Measurements from ENCODE around the gene INPP5D.
"Not testable (repeated sequence)": the region's sequence is repeated elsewhere in the genome, so short reads cannot be mapped to it uniquely, and the experiment has no call there.

INPP5D gene

GRCh38 chr2:233059797-233060500, at the start of gene INPP5D:
TSS of gene INPP5D (plus strand) at chr2:233060342. CDS start at chr2:233060479, 137 bp downstream.
- DNase-seq (ENCODE audit: low spot score): no peak

GRCh38 chr2:233010569-233011267, 49.4 kb upstream of the INPP5D start:
- no peak for DNase-seq (ENCODE audit: low spot score)

- DNase-seq (ENCODE audit: low spot score): no peak
Observed at GRCh38 chr2:233011268-233011650, 48.9 kb upstream of the INPP5D start.

- no peak for DNase-seq (ENCODE audit: low spot score)
Observed at GRCh38 chr2:233011702-233012131, 48.4 kb upstream of the INPP5D start.

- no peak for DNase-seq (ENCODE audit: low spot score)
Observed at GRCh38 chr2:233012301-233012971, 47.7 kb upstream of the INPP5D start.

GRCh38 chr2:233013027-233013461, 47.1 kb upstream of the INPP5D start, which contains the start of gene NGEF:
TSS of gene NGEF (minus strand) at chr2:233013256. CDS start at chr2:232974890, 38,366 bp downstream.
- DNase-seq (ENCODE audit: low spot score): no peak

GRCh38 chr2:233013650-233014049, 46.5 kb upstream of the INPP5D start:
- no peak for DNase-seq (ENCODE audit: low spot score)

GRCh38 chr2:233015019-233015645, 45.0 kb upstream of the INPP5D start:
- no peak for DNase-seq (ENCODE audit: low spot score)

- DNase-seq (ENCODE audit: low spot score): no peak
Observed at GRCh38 chr2:233017947-233018346, 42.2 kb upstream of the INPP5D start.

GRCh38 chr2:233019610-233020009, 40.5 kb upstream of the INPP5D start:
- DNase-seq (ENCODE audit: low spot score): not testable (repeated sequence)

- no peak for DNase-seq (ENCODE audit: low spot score)
Observed at GRCh38 chr2:233020454-233020853, 39.7 kb upstream of the INPP5D start.

GRCh38 chr2:233021771-233022170, 38.4 kb upstream of the INPP5D start:
- no peak for DNase-seq (ENCODE audit: low spot score)

GRCh38 chr2:233022561-233022960, 37.6 kb upstream of the INPP5D start:
- no peak for DNase-seq (ENCODE audit: low spot score)

GRCh38 chr2:233023007-233023760, 37.0 kb upstream of the INPP5D start:
- peak; percentile 38 for DNase-seq (ENCODE audit: low spot score)

GRCh38 chr2:233023761-233024410, 36.3 kb upstream of the INPP5D start:
- peak; percentile 44 for DNase-seq (ENCODE audit: low spot score)

GRCh38 chr2:233025706-233026105, 34.4 kb upstream of the INPP5D start:
- DNase-seq (ENCODE audit: low spot score): no peak

GRCh38 chr2:233026198-233026813, 33.8 kb upstream of the INPP5D start:
- DNase-seq (ENCODE audit: low spot score): no peak

- no peak for DNase-seq (ENCODE audit: low spot score)
Observed at GRCh38 chr2:233029321-233029720, 30.8 kb upstream of the INPP5D start.

GRCh38 chr2:233031556-233032500, 28.3 kb upstream of the INPP5D start:
- DNase-seq (ENCODE audit: low spot score): peak; percentile 66

Data from ecto neural progenitor cell (in vitro differentiated cells).